ENCODE results near the gene CDK15.
"Not testable (repeated sequence)": the region's sequence is repeated elsewhere in the genome, so short reads cannot be mapped to it uniquely, and the experiment has no call there.

The CDK15 gene

DNA sequence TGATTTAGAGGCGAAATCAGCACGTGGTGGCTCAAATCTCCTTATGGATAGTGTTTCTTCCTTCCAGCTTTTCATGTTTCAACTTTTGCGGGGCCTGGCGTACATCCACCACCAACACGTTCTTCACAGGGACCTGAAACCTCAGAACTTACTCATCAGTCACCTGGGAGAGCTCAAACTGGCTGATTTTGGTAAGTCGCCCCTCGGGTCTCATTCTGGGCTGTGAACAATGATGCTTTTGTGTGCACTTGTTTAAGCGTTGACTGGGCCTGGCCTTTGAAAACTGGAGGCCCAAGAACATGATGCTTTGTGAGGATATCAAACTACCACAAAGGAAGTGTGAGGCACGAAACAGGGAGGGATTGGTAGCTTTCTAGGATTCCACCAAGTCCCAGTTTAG lies 27.4 kb downstream of the CDK15 start:
- DNase-seq = no peak

DNA sequence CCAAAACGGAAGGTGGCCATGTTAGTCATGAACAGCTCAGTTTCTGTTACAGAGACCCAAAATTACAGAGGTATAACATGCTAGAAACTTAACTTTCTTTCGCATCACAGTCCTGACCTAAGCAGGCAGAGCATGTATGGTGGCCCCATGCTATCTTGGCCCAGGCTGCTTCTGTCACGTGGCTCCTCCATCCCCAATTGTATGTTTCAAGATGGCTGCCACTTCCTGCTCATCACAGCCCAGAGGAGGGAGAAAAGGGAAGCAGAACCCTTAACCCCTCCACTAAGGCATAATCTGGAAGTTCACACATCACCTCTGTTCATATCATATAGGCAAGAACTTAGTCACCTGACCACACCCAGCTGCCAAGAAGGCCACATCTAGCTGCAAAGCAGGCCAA lies 28.7 kb downstream of the CDK15 start:
- no peak for DNase-seq

GRCh38 chr2:201837391-201837790 lies 31.1 kb downstream of the CDK15 start:
- no peak for DNase-seq

GRCh38 chr2:201837824-201838431 lies 31.6 kb downstream of the CDK15 start:
- no peak for DNase-seq

GRCh38 chr2:201839727-201840126 lies 33.4 kb downstream of the CDK15 start:
- no peak for DNase-seq

DNA sequence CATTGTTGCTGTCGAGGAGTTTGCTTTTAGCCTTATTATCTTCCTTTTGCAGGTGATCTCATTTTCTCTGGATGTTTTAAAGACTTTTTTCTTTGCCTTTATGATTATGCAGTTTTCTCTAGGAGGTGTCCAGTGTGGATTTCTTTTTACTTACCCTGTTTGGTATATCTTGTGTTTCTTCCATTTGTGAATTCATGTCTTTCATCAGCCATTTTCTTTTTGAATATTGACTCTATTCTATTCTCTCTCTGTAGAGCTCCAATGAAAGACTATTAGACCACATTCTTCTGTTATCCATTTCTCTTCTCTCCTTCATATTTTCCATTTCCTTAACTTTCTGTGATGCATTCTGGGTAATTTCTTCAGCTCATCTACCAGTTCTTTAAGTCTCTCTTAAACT lies 34.4 kb downstream of the CDK15 start:
- no peak for DNase-seq

DNA sequence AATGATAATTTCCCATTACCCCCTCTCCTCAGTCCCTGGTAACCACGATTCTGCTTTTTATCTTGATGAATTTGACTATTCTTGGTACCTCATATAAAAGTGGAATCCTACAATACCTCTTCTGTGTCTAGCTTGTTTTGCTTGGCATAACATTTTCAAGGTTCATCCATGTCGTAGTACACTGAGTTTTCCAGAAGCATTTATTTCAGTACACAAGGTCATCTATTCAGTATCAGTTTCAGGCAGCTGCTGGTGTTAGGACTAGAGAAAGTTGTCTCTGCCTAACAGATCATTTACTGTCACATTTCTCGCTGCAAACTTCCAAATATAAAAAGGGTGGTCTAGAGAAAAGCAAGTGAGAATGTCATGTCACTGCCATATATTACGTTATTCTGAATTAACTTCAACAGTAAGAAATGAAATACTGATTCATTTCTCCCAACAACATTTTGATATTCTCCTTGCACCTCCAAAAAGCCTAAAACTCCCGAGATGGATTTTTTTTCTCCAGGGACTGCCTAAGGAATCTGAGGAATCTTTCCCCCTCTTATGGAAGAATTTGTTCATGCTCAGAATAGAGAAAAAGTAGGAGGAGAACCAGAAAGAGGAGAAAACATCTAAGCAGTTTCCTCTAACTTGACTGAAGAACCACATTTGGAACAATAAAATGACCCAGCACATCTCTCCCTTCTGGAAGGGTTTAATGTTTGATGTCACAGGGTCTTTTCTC lies 36.0 kb downstream of the CDK15 start:
- DNase-seq = no peak

- not testable (repeated sequence) for DNase-seq
These were observed 38.6 kb downstream of the CDK15 start for GRCh38 chr2:201844922-201845321.

- DNase-seq = no peak
These were observed 41.1 kb downstream of the CDK15 start for GRCh38 chr2:201847481-201847880.

GRCh38 chr2:201852462-201852861 lies 46.1 kb downstream of the CDK15 start:
- peak; percentile 11 for DNase-seq

DNA sequence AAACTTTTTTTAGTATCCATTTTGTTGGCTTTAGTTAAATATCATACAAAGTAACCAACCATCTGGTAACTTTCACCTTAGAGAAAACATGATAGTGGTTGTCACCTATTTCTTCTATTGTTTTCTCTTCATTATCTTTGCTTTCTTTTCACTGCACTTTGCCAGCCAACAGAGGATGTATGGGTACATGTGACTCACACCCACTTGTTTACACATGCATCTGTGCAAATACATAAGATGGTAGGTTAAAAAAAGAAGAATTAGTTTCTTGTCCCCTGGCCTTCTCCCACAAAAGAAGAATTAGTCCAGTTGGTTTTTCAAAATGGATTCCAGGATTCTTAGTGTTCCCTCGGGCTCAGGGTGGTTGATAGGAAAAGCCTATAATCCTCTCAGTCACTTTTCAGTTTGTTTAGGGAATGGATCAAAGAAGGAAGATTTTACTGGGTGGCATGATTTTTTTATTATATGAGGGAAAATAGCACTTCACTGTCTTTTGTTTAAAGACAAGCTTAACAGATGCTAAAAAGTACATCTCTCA lies 46.6 kb downstream of the CDK15 start:
- DNase-seq = no peak

DNA sequence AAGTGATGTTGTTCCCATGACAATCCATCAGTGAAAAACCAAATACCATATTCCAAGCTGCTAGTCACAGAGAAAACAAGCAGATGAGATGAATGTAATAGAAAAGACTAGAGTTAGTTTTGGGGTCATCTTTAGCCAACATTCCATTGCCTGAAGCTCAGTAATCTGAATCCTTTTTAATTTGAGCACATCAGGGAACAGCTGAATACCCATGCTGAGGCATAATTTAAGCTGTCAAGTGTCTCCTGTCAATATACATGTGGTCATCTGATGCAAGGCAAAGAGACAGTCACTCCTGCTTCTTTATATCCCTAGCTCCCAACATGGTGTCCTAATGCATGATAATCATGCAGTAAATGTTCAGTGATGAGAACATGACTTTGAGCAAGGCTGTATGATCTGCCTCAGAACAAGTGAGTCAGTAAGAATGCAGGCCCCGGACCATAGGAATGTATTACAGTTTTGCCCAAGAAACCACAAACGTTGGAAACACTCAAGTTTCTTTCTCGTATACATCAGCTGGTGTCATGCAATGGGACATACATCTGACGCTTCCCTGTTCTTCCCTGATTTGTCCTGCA lies 48.0 kb downstream of the CDK15 start:
- DNase-seq = no peak

- DNase-seq = no peak
These were observed 48.5 kb downstream of the CDK15 start for GRCh38 chr2:201854841-201855240.

DNA sequence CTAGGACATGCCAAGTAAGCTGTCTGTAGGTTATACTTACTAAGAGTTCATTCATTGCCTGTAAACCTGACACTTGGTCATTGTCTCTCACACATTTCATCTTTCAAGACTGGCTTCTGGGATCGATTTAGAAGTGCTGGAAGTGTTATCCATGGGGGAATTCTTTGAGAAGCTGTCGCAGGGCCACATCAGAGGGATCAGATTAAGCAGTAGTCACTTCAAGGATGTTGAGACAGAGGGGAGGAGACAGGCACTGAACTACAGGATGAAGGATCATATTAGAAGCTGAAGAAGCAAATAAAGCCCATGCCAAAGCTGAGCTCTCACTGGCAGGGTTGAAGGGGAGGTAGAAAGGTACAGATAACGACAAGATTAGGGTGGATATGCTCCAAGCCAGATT lies 49.0 kb downstream of the CDK15 start:
- no peak for DNase-seq

- no peak for DNase-seq
These were observed 51.0 kb downstream of the CDK15 start for GRCh38 chr2:201857326-201857725.

GRCh38 chr2:201858281-201859184 lies 52.2 kb downstream of the CDK15 start:
- DNase-seq = no peak

DNA sequence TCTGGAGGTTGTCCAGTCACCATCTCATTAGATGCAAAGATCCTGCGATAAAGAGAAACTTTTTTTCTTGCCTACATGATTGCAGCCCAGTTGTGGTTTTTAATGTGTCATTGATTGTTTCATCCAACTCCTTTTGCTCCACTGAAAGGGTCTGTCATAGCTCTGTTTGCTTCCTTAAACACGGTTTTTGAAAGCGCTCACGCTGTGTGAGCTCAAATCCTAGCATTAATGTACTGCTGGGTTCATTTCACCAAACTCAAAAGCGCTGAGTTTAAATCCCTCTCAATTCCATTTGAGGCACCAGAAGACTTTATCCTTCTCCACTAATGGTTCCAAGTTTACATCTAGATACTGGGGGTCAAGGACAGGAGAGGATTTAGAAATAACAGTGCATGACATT lies 53.6 kb downstream of the CDK15 start:
- DNase-seq = no peak

GRCh38 chr2:201860636-201861066 lies 54.3 kb downstream of the CDK15 start:
- peak; percentile 76 for DNase-seq

- no peak for DNase-seq
These were observed 56.5 kb downstream of the CDK15 start for GRCh38 chr2:201862843-201863242.

DNA sequence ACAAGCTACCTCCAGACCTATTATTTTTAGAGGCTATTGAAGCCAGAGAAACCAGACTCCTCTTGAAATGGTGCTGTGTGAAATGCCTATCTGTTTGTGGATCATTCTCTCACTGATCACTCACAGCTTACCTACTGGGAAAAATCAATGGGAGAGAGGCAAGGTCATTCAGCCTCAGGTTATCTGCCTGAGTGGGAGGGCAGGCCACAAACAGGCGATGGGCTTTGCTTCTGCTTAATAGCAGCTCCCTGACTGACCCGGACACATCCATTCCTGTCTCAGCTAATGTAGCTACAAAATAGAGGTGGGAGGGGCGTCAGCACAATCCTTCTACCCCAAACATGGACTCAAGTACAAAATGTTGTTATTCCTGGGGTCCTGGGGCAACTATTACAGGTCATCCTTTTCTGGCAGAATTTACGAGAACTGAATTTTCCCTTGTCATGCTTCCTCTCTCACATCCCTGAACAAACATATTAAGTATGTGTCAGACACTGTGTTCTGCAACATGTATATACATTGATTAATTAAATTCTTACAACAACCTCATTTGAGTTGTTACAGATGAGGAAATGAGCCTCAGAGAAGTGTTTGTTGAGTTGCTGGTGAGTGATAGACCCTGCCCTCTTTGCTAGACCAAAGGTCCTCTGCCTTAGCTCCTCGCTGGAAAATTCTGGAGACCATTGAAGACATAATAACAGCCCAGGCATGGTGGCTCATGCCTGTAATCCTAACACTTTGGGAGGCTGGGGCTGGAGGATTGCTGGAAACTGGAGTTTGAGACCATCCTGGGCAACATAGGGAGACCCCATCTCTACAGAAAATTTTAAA lies 60.5 kb downstream of the CDK15 start:
- no peak for DNase-seq

DNA sequence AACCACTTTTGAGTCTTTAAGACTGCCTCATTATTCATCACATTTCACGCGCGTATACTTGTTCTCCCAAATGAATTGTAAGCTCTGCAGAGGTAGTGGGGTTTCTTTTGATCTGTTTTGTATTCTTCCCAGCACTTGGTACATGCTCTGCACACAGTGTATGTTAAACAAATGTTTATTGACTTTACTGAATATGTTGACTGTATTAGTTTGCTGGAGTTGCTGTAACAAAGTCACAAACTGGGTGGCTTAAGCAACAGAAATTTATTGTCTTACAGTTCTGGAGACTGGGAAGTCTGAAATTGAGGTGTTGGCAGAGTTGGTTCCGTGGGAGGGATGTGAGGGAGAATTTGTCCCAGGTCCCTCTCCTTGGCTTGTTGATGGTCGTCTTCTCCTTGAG lies 65.1 kb downstream of the CDK15 start:
- no peak for DNase-seq

GRCh38 chr2:201872591-201872990 lies 66.3 kb downstream of the CDK15 start:
- no peak for DNase-seq
